ENCODE data around the gene ETFBKMT.

Gene ETFBKMT

DNA sequence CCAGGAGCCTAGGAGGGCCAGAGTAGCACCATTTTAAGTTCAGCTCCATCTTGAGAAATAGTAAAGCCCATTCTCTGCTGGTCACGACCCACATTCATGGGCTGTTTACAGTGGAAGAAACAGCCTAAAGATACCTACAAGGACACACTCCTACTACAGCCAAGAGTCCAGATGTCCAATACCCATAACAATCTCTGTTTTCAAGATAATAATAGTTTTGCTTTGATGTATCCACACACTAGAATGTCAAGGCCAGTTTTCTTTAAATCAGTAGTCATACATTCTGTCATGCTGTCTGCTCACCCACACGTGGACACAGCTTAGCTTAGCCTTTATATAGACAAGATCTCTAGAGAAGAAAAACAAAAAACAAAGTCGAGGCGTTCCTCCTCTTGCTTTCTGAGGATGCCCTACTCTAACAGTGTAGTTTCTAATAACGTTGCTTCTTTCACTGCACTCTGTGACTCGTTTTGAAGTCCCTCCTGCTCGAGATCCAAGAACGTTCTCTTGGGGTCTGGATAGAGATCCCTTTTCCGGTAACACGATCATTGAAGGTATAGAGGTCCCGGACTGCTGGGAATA is 17.9 kb upstream of the ETFBKMT start:
- TF ChIP-seq GATA3 (IDR thresholded peaks at IDR 0.05; ENCODE audit: low read depth, low read length) (no peak), GATA2 (IDR thresholded peaks at IDR 0.05; ENCODE audit: low read depth, low read length) (no peak)

DNA sequence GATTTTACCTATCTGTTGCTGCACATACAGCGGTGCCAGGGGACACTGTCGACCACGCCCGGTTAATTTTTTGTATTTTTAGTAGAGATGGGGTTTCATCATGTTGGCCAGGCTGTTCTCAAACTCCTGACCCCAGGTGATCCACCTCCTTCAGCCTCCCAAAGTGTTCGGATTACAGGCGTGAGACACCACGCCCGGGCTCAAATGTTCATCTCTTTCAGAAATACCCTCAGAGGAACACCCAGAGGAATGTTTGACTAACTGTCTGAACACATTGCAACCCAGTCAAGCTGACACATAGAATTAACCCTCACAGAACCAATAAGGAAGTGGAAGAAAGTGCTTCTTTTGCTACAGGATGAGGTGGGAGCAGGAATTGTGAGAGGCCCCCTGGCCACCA is 15.0 kb upstream of the ETFBKMT start:
- TF ChIP-seq GATA3 (IDR thresholded peaks at IDR 0.05; ENCODE audit: low read depth, low read length) (no peak), GATA2 (IDR thresholded peaks at IDR 0.05; ENCODE audit: low read depth, low read length) (no peak)

DNA sequence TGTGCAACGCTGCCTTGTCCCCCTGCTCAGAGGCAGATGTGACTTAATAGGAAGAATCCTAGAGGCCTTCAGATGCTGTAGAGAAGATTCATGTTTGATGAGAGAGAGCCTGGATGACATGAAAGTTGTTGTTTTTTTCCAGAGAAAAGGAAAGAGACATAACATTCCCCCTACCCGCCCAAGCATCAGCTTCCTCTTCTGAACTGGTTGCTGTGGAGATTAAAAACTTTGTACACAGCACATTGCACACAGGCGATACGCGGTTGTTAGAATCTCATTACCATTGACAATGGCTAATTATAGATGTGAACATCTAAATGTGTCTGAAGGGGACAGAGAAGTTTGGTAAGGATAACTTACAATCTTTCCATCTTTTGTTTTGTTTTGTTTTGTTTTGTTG is 13.6 kb upstream of the ETFBKMT start:
- TF ChIP-seq GATA2 (IDR thresholded peaks at IDR 0.05; ENCODE audit: low read depth, low read length) (no peak), GATA3 (IDR thresholded peaks at IDR 0.05; ENCODE audit: low read depth, low read length) (no peak)

DNA sequence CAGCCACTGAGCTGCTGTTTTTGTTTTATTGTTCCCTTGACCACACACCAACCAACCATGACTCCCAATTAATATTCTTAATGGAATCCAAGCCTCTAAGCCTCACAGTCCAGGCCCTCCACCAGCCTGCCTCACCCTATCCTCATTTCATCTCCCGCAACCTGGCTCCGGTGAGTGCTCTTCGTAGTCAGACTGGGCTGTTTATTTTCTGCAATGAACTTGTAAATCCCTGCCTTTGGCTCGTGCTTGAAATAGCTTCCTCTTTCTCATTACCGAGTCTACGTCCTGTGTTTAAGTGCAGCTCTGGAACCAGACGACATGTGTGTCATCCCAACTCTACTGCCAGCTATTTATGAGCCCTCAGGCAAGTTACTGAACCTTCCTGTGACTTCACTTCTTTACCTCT is 12.4 kb upstream of the ETFBKMT start:
- TF ChIP-seq GATA3 (IDR thresholded peaks at IDR 0.05; ENCODE audit: low read depth, low read length) (no peak), GATA2 (IDR thresholded peaks at IDR 0.05; ENCODE audit: low read depth, low read length) (no peak)

DNA sequence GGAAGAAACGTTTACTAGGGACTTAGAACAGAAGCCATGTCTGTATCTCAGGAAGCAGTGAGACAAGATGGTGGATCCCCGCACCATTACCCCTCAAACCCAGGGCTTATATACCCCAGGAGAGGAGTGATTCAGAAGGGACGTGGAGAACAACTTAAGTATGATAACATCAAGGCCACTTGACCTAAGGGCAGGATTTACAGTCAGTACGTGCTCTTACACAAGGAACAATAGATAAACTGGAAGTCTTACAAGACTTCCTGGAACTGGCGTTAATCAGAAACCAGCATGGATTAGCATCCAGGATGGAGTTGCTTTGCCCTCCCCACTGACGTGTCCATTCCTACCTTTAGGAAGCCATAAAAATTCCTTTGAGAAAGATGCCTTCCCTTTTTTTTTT is 8.6 kb upstream of the ETFBKMT start:
- TF ChIP-seq GATA3 (IDR thresholded peaks at IDR 0.05; ENCODE audit: low read depth, low read length) (no peak), GATA2 (IDR thresholded peaks at IDR 0.05; ENCODE audit: low read depth, low read length) (no peak)

DNA sequence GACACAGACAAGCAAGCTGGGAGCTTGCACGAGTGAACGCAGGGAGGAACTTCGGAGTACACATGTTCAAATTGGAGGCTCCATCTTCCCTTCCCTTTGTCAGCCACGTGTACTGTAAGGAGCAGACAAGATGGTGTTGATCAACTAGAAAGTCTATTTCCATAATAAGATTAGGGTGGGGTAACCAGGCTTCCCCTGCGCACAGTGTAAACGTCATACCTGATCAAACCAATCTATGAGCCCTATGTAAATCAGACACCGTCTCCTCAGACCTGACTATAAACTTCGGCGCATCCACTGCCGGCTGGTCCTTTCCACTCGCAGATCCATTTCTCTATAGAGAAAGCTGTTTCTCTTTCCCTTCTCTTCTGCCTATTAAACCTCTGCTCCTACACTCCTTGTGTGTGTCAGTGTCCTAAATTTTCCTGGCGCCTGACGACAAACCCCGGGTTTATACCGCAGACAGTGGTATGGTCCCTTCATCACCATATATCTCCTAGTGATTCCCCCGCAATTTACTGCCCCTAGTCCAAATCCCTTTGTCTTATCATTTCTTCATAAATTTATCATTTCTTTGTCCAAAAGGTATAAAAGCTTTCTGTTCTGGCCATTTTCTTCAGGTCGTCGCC is 7.5 kb upstream of the ETFBKMT start:
- TF ChIP-seq GATA2 (IDR thresholded peaks at IDR 0.05; ENCODE audit: low read depth, low read length) (0 out of 2 replicates have a peak, but pooled peaks have one; percentile 25), GATA3 (IDR thresholded peaks at IDR 0.05; ENCODE audit: low read depth, low read length) (no peak)

DNA sequence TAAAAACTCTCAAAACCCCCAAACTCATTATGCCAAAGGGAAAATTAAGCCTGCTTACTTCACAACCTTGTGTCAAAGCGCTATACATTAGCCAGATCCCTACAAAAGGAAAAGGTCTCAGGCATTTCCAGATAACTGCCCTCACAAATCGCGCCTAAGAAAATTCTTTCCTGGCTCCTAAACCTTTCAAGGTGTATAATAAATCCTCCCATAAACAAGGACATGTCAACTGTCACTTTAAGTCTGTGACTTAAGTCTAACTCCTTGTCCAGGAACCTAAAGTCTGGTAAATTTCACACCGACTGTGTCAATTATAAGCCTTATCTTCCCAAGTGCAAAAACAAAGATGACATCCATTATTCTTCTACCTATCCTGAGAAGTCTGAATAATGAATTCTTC is 4.3 kb upstream of the ETFBKMT start:
- TF ChIP-seq GATA3 (IDR thresholded peaks at IDR 0.05; ENCODE audit: low read depth, low read length) (no peak), GATA2 (IDR thresholded peaks at IDR 0.05; ENCODE audit: low read depth, low read length) (no peak)

DNA sequence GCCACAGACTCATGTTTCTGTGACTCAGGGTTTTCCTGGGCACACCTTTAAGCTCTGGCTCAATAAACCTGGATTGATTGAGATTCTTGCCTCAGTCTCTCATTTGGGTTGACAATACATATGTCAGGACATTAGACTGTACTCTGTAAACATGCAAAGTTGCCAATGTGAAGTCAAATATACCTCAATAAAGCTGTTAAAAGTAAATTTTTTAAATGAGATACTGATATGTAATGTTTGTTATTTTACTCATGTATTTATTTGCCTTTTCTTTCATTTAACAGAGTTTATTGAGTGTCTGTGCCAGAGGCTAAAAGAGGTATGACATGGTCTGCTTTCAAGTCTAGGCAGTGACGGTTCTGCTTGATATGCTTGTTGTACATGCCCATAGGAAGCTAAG is 3.7 kb upstream of the ETFBKMT start:
- TF ChIP-seq GATA3 (IDR thresholded peaks at IDR 0.05; ENCODE audit: low read depth, low read length) (no peak), GATA2 (IDR thresholded peaks at IDR 0.05; ENCODE audit: low read depth, low read length) (no peak)

DNA sequence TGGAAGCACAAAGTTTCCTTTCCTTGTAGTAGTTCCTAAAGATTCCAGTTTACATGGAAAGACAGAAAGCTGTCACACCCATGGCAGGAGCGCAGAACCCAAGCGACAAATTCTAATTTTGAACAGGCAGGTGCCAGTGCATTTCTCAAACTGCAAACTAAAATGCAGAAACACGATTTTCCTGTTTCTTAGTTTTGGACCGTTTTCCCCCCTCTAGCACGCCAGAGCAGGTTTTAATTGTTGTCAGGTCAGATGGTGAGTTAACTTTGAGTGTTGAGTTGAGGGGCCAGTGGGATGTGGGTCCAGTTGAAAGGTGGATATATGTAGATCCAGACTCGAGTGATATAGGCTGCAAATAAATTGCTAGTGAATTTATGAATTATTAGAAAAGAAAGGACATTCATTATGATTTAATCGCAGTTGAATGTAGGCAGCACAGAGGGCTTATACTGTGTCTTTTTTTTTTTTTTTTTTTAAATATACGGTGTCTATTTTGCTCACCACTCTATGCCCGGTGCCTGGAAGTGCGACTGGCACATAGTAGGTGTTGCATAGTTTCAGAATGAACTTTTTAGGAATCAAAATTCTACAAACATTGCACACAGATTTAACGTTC is 909 bp upstream of the ETFBKMT start:
- TF ChIP-seq GATA2 (IDR thresholded peaks at IDR 0.05; ENCODE audit: low read depth, low read length) (no peak), GATA3 (IDR thresholded peaks at IDR 0.05; ENCODE audit: low read depth, low read length) (no peak)

DNA sequence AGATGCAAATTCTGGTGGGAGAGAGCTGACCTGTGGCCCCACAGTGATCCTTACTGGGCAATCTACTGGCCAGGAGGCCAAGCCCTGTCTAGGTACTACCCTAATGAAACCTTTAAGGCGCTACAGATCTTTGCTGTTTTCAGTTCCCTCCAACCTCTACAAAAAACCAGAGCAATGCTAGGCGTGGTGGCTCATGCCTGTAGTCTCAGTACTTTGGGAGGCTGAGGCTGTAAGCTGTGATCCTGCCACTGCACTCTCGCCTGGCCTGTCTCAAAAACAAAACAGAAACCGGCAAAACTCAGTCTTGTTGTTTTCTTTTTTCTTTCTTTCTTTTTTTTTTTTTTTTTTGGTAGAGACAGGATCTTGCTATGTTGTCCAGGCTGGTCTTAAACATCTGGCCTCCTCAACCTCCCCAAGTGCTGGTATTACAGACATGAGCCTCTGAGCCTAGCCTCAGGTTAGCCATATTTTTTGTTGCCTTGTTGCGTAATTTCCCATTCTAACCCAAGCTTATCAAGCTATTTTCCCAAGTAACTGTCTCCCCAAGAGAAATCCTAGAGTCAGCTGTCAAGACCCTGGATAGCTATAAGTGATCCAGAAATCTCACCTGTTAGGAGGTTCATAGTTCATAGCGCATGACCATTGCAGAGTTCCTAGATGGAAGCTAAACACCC is 2.8 kb downstream of the ETFBKMT start:
- TF ChIP-seq GATA2 (IDR thresholded peaks at IDR 0.05; ENCODE audit: low read depth, low read length) (no peak), GATA3 (IDR thresholded peaks at IDR 0.05; ENCODE audit: low read depth, low read length) (no peak)

DNA sequence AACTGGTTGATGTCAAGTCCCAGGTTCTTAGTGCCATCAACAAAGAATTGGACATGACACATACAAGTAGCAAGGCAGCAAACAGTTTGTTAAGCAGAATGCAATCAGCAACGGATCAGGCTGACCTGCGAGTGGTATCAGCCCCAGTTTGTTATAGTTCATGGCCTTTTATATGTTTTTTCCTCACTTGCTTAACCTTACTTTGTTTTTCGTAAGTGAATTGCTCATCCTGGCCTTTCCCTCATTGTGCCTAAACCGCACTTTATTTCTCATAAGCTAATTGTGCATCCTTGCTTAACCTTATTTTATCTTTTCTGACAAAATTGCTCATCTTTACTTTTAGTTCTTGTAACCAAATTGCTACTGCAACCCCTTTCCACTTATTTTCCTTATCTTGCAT is 4.1 kb downstream of the ETFBKMT start:
- TF ChIP-seq GATA2 (IDR thresholded peaks at IDR 0.05; ENCODE audit: low read depth, low read length) (no peak), GATA3 (IDR thresholded peaks at IDR 0.05; ENCODE audit: low read depth, low read length) (no peak)

DNA sequence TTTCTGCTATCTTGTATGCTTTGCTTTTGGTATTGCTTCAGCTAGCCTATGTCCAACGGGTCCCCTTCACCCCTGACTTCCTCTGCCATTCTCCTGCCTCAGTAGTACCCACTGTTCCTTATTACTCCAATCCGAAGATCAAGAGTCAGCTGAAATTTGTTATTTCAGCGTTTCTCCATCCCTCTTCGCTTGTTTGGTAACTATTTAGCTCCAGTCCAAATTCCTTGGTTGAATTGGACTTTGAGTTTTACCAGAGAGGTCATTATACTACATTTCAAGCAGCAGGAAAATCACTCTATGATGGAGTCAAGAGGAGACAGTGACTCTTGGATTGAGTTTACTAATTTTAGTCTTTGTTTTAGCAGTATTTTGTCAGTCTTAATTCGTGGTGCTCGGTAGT is 4.5 kb downstream of the ETFBKMT start:
- TF ChIP-seq GATA2 (IDR thresholded peaks at IDR 0.05; ENCODE audit: low read depth, low read length) (no peak), GATA3 (IDR thresholded peaks at IDR 0.05; ENCODE audit: low read depth, low read length) (no peak)

DNA sequence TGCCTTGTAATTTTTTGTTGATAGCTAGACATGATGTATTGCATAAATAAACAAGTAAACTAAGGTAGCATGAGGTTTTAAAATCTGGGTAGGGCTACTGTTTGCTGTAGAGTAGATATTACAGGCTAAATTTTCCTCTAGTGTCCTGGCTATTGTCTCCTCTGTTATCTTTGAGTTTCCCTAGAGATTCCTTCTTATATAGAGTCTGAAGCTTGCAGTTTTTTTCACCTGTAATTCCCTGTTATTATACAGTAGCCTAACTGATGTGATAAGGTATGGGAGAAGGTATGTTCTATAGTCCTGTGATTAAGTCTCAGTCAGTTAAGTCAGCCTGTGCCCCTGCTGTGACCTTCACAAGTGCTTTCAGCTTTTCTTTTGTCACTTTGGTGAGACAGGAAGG is 9.5 kb downstream of the ETFBKMT start:
- TF ChIP-seq GATA3 (IDR thresholded peaks at IDR 0.05; ENCODE audit: low read depth, low read length) (no peak), GATA2 (IDR thresholded peaks at IDR 0.05; ENCODE audit: low read depth, low read length) (no peak)

DNA sequence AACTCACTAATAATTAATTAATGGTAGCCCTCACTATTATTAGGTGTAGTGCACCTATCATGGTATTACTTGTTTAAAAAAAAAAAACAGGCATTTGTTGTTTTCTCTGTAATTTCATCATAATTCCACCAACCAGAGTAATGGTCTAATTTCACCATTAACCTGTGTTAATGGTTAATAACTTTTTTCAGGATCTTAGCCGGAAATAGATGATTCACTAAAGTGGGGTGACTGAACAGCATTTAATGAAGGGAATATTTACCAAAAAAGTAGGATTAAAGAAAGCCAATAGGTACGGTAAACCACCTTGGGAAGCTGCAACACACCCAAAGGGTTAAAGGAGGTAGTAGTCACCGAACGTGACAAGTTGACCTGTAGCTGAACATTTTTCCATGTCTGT is 13.0 kb downstream of the ETFBKMT start:
- TF ChIP-seq GATA2 (IDR thresholded peaks at IDR 0.05; ENCODE audit: low read depth, low read length) (no peak), GATA3 (IDR thresholded peaks at IDR 0.05; ENCODE audit: low read depth, low read length) (no peak)

Measured in SH-SY5Y (cell line).